GM12891 (cell line): ENCODE data around the gene ZCCHC7.

ENCODE experiments used
- DNase-seq: peaks from one replicate; pipeline ENCODE4 v3.0.0; 2011; ENCODE audit warnings: low spot score; ENCODE audit not compliant: insufficient read length
- FAIRE-seq: peaks from 2 replicates; lab custom pipeline; 2011; peaks lifted over from hg19 to GRCh38; lab: Jason Lieb, UNC
- PAX5 ChIP-seq: IDR thresholded peaks from 2 replicates; pipeline ENCODE4 v1.6.1; 2011; ENCODE audit warnings: low read length, moderate library complexity, mild to moderate bottlenecking; ENCODE audit not compliant: insufficient read depth, severe bottlenecking
- POLR2A ChIP-seq: IDR thresholded peaks from 2 replicates; pipeline ENCODE4 v1.6.1; 2011; ENCODE audit warnings: low read depth, low read length, control low read depth
- POLR2AphosphoS5 ChIP-seq: IDR thresholded peaks from 2 replicates; pipeline ENCODE4 v1.6.1; 2011; ENCODE audit warnings: low read depth, low read length, control low read depth
- POU2F2 ChIP-seq: IDR thresholded peaks from 2 replicates; pipeline ENCODE4 v1.6.1; 2011; ENCODE audit warnings: low read depth, mild to moderate bottlenecking, control low read depth, low read length, moderate library complexity
- SPI1 ChIP-seq: IDR thresholded peaks from 2 replicates; pipeline ENCODE4 v1.6.1; 2011; ENCODE audit warnings: low read depth, low read length, control low read depth
- TAF1 ChIP-seq: IDR thresholded peaks from 2 replicates; pipeline ENCODE4 v1.6.1; 2011; ENCODE audit warnings: low read depth, low read length, control low read depth

Gene ZCCHC7

GRCh38 chr9:37332578-37332977 is 212.2 kb downstream of the ZCCHC7 start:
- no peak for FAIRE-seq
- no peak for DNase-seq
- TF ChIP-seq TAF1 = no peak
- no peak for TF ChIP-seq PAX5
- TF ChIP-seq POLR2AphosphoS5 = no peak
- no peak for TF ChIP-seq POU2F2
- TF ChIP-seq SPI1 = no peak

GRCh38 chr9:37333288-37333687 is 212.9 kb downstream of the ZCCHC7 start:
- DNase-seq (no peak), FAIRE-seq (peak; percentile 16)
- no peak for TF ChIP-seq POLR2AphosphoS5

- FAIRE-seq = no peak
- DNase-seq = no peak
- TF ChIP-seq POLR2A (no peak), SPI1 (no peak), PAX5 (no peak), POLR2AphosphoS5 (no peak), POU2F2 (no peak)
These were observed 214.9 kb downstream of the ZCCHC7 start for GRCh38 chr9:37335238-37335637.

- no peak for DNase-seq
- FAIRE-seq = peak; percentile 90
- no peak for TF ChIP-seq POLR2AphosphoS5
- TF ChIP-seq SPI1 = no peak
- TF ChIP-seq POLR2A = no peak
- no peak for TF ChIP-seq POU2F2
- TF ChIP-seq PAX5 = no peak
- no peak for TF ChIP-seq TAF1
These were observed 215.8 kb downstream of the ZCCHC7 start for GRCh38 chr9:37336150-37336549.

GRCh38 chr9:37337301-37337890 is 217.0 kb downstream of the ZCCHC7 start:
- FAIRE-seq (peak; percentile 87), DNase-seq (no peak)

GRCh38 chr9:37338218-37338617 is 217.8 kb downstream of the ZCCHC7 start:
- no peak for DNase-seq
- TF ChIP-seq PAX5 = no peak
- TF ChIP-seq POLR2AphosphoS5 = no peak
- no peak for TF ChIP-seq POU2F2
- TF ChIP-seq TAF1 = no peak
- TF ChIP-seq SPI1 = no peak
- no peak for TF ChIP-seq POLR2A
- FAIRE-seq = no peak

More at GRCh38 chr9:37337301-37337890, 217.0 kb downstream of the ZCCHC7 start:
- TF ChIP-seq POLR2AphosphoS5 (no peak), POU2F2 (no peak), SPI1 (no peak), PAX5 (no peak), TAF1 (no peak), POLR2A (no peak)

- peak; percentile 84 for FAIRE-seq
- no peak for TF ChIP-seq SPI1
- no peak for TF ChIP-seq PAX5
- no peak for DNase-seq
These were observed 219.5 kb downstream of the ZCCHC7 start for GRCh38 chr9:37339923-37340322.

GRCh38 chr9:37340961-37341360 is 220.6 kb downstream of the ZCCHC7 start:
- FAIRE-seq (no peak), DNase-seq (no peak)
- TF ChIP-seq SPI1 (no peak), PAX5 (no peak), TAF1 (no peak), POLR2A (no peak), POU2F2 (no peak), POLR2AphosphoS5 (no peak)

- DNase-seq (no peak), FAIRE-seq (peak; percentile 95)
- TF ChIP-seq PAX5 (no peak), POU2F2 (peak; percentile 97)
These were observed 221.3 kb downstream of the ZCCHC7 start for GRCh38 chr9:37341704-37342103.

GRCh38 chr9:37342493-37342892 is 222.1 kb downstream of the ZCCHC7 start:
- DNase-seq (no peak), FAIRE-seq (peak; percentile 76)
- peak; percentile 54 for TF ChIP-seq SPI1
- no peak for TF ChIP-seq PAX5

GRCh38 chr9:37342895-37343294 is 222.5 kb downstream of the ZCCHC7 start:
- no peak for DNase-seq
- no peak for FAIRE-seq
- TF ChIP-seq SPI1 = peak; percentile 92
- no peak for TF ChIP-seq POLR2AphosphoS5
